G401 (cell line): ENCODE data around the gene CIITA. TPM values are rescaled to one million over a fixed set of nuclear protein-coding genes. Genes with fewer than 3 reads are reported as not detected.

Experiments used
- total RNA-seq: library from RNA; depleted of rRNA; stranded (reverse); fragments of >200 nt; shearing (Covaris generic); gene quantifications from 2 replicates; pipeline ENCODE4 v1.2.3, GENCODE V29; 2014; rRNA removed

CIITA gene
- total RNA-seq, 1 experiment from 2014 or later: not detected

Other genes starting within 250 kb of the CIITA start
- gene TEKT5, start 182.3 kb upstream of the CIITA start, total RNA-seq: not detected in 2 replicates
- gene NUBP1, start 133.4 kb upstream of the CIITA start, total RNA-seq: 30.6 and 35.9 TPM in 2 replicates
- not detected in 2 replicates for gene TVP23A, start 58.4 kb upstream of the CIITA start, total RNA-seq
- gene DEXI, start 65.3 kb downstream of the CIITA start, total RNA-seq: 90.6 and 91.9 TPM in 2 replicates
- gene CLEC16A, start 67.4 kb downstream of the CIITA start, total RNA-seq: 15.6 and 16.6 TPM in 2 replicates